ENCODE data around the gene DDR1.
"Not testable (repeated sequence)": the region's sequence is repeated elsewhere in the genome, so short reads cannot be mapped to it uniquely, and the experiment has no call there.

The DDR1 gene

GRCh38 chr6:30852459-30852858 is 31.9 kb upstream of the DDR1 start:
- in situ Hi-C loops (cut with HindIII; ENCODE audit: low sequenced_read_pairs) = not testable (repeated sequence)

GRCh38 chr6:30854285-30855040 is 29.9 kb upstream of the DDR1 start:
- in situ Hi-C loops (cut with HindIII; ENCODE audit: low sequenced_read_pairs) = no loop called here

- in situ Hi-C loops (cut with HindIII; ENCODE audit: low sequenced_read_pairs) = no loop called here
Measured at GRCh38 chr6:30855429-30856075, 28.8 kb upstream of the DDR1 start.

GRCh38 chr6:30857112-30857511 is 27.2 kb upstream of the DDR1 start:
- in situ Hi-C loops (cut with HindIII; ENCODE audit: low sequenced_read_pairs) = no loop called here

GRCh38 chr6:30857549-30857948 is 26.8 kb upstream of the DDR1 start:
- in situ Hi-C loops (cut with HindIII; ENCODE audit: low sequenced_read_pairs) = no loop called here

- in situ Hi-C loops (cut with HindIII; ENCODE audit: low sequenced_read_pairs) = not testable (repeated sequence)
Measured at GRCh38 chr6:30859726-30860125, 24.6 kb upstream of the DDR1 start.

- in situ Hi-C loops (cut with HindIII; ENCODE audit: low sequenced_read_pairs) = no loop called here
Measured at GRCh38 chr6:30861257-30862048, 22.9 kb upstream of the DDR1 start.

GRCh38 chr6:30862156-30862875 is 22.0 kb upstream of the DDR1 start:
- in situ Hi-C loops (cut with HindIII; ENCODE audit: low sequenced_read_pairs) = no loop called here

GRCh38 chr6:30864325-30864724 is 20.0 kb upstream of the DDR1 start:
- in situ Hi-C loops (cut with HindIII; ENCODE audit: low sequenced_read_pairs) = no loop called here

GRCh38 chr6:30869241-30869749 is 15.0 kb upstream of the DDR1 start:
- in situ Hi-C loops (cut with HindIII; ENCODE audit: low sequenced_read_pairs) = not testable (repeated sequence)

- in situ Hi-C loops (cut with HindIII; ENCODE audit: low sequenced_read_pairs) = no loop called here
Measured at GRCh38 chr6:30870546-30870945, 13.8 kb upstream of the DDR1 start.

- in situ Hi-C loops (cut with HindIII; ENCODE audit: low sequenced_read_pairs) = no loop called here
Measured at GRCh38 chr6:30871592-30872183, 12.6 kb upstream of the DDR1 start.

GRCh38 chr6:30873137-30873640 is 11.1 kb upstream of the DDR1 start:
- in situ Hi-C loops (cut with HindIII; ENCODE audit: low sequenced_read_pairs) = no loop called here

GRCh38 chr6:30873795-30874194 is 10.5 kb upstream of the DDR1 start:
- in situ Hi-C loops (cut with HindIII; ENCODE audit: low sequenced_read_pairs) = not testable (repeated sequence)

- in situ Hi-C loops (cut with HindIII; ENCODE audit: low sequenced_read_pairs) = loop anchor here (25.0 kb wide), 1 partner anchor 138 kb away; the partner anchor contains the start of genes FLOT1 and IER3
Measured at GRCh38 chr6:30875244-30876038, 8.9 kb upstream of the DDR1 start.

- in situ Hi-C loops (cut with HindIII; ENCODE audit: low sequenced_read_pairs) = loop anchor here (25.0 kb wide), 1 partner anchor 139 kb away; the partner anchor contains the start of genes FLOT1 and IER3
Measured at GRCh38 chr6:30876039-30876730, 8.1 kb upstream of the DDR1 start.

- in situ Hi-C loops (cut with HindIII; ENCODE audit: low sequenced_read_pairs) = loop anchor here (25.0 kb wide), 1 partner anchor 140 kb away; the partner anchor contains the start of genes FLOT1 and IER3
Measured at GRCh38 chr6:30877419-30878262, 6.7 kb upstream of the DDR1 start.
